ENCODE data around the gene IGSF22. TPM values are rescaled to one million over a fixed set of nuclear protein-coding genes. Genes with fewer than 3 reads are reported as not detected.

The IGSF22 gene
- total and polyA plus RNA-seq, 9 of the 15 experiments (the other 6 are each of a cell fraction or from before 2014, with no cell fraction given) = not detected

DNA sequence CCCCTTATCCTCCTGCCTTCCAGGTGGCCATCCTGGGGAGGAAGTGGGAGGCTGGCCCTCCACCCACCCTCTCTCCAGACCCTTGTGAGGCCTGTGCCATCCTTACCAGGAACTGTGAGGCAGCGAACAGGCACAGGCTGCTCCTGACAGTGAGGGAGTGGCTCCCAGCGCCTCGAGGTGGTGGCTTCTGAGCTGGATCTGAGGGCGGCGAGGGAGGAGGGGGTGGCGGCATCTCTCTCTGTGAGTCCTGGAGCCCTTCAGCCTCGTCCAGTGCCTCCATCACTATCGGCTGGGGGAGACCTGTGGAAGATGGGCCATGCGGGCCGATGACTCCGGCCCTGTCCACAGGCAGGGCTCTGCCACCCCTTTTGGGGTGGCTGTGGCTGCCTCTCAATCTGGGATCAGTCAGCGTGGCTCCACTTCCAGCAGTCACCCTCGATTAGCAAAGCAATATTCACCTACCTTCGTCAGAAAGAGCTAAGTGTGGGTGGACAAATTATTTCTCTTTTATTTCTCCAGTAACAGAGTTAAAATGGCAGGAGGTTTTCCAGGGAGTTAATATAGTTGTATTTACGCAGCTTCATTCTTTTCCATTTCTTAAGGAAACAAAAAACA, 18.0 kb upstream of the IGSF22 start:
- no peaks in the 10 kb centered on the region for H3K9me1 ChIP-seq (ENCODE audit: control insufficient read depth, insufficient read depth, low read length)
- H3K27me3 ChIP-seq (ENCODE audit: control insufficient read depth in 2 of 2, insufficient read depth in 2 of 2, low read length in 2 of 2) = peaks cover 15 to 60% of the 10 kb centered on the region in 2 experiments
- no peak for ATAC-seq
- no peak overlapping the region for H3K4me2 ChIP-seq (ENCODE audit: insufficient read depth, low read length)
- in situ Hi-C loops (cut with MboI) = loop anchor here (25.0 kb wide), 1 partner anchor 207 kb away; the partner anchor contains the start of gene TSG101
- intact Hi-C loops (cut with micrococcal nuclease) = no loop called here
- H3K9me3 ChIP-seq (replicated peaks; ENCODE audit: control insufficient read depth, insufficient read depth, low read depth, low read length) = no peaks in the 10 kb centered on the region
- H3K79me2 ChIP-seq (ENCODE audit: control insufficient read depth, insufficient read depth, low read length) = no peaks in the 10 kb centered on the region
- H3K4me3 ChIP-seq = no peak overlapping the region
- H2AFZ ChIP-seq (ENCODE audit: low read depth, low read length) = no peak overlapping the region
- TF ChIP-seq IFI16 (CRISPR knock-in tag; IDR thresholded peaks at IDR 0.05) = no peak
- H4K20me1 ChIP-seq (replicated peaks; ENCODE audit: control insufficient read depth, insufficient read depth, low read length) = 0 out of 2 replicates have a peak, but pooled peaks cover 3% of the 10 kb centered on the region
- POLR2A ChIA-PET = interaction anchor here (0.6 to 0.7 kb wide), 2 partner anchors 10 to 22 kb away, joined by 3 read pairs; no protein-coding TSS in a partner anchor
- H3K36me3 ChIP-seq (ENCODE audit: control insufficient read depth, insufficient read depth, low read length) = no peaks in the 10 kb centered on the region
- DNase-seq (ENCODE audit: extremely low read depth in 1 of 4, low spot score in 3 of 4) = no peak
- BruUV-seq (replicated peaks) = no TSS peak
- H3K27ac ChIP-seq (ENCODE audit: extremely low read depth, low read depth, low read length) = no peak overlapping the region
- no peak overlapping the region; a peak in 1 of 4 replicates for H3K9ac ChIP-seq (ENCODE audit: insufficient read depth in 1 of 2, low read depth in 2 of 2, low read length in 2 of 2)
- no peaks in the 10 kb centered on the region for H3K4me1 ChIP-seq (replicated peaks in 1 of 2; ENCODE audit: control insufficient read depth in 2 of 2, insufficient read depth in 2 of 2, low read length in 2 of 2)
- CTCF ChIA-PET (ENCODE audit: low intra/inter-chr PET ratio) = no interaction called here
- 2% methylated on average over 12 of the region's 15 CpGs for WGBS (ENCODE audit: insufficient coverage, low coverage, missing lambda C conversion rate)
- FAIRE-seq = no peak

DNA sequence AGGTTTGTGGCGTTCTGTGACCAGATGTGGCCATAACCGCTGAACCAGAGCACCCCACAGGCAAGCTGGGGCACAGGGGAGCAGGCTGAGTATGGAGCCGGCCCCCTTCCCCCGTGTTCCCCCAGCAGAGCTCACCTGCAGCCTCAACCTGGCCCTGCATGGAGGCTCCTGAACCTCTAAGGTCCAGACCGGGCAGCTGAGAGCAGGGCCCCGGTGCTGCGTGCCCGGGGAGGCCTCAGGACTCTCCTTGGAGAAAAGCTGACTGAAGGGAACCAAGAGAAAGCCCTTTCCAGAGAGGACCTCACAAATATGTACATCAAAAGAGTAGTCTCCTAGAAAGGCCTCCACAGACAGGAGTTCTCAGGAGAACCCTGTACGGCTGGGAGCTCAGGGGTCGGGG, 17.4 kb upstream of the IGSF22 start:
- in situ Hi-C loops (cut with MboI) = loop anchor here (25.0 kb wide), 1 partner anchor 206 kb away; the partner anchor contains the start of gene TSG101
- no peak overlapping the region for H3K4me2 ChIP-seq (ENCODE audit: insufficient read depth, low read length)
- no peak for FAIRE-seq
- peaks cover 13 to 58% of the 10 kb centered on the region in 2 experiments for H3K27me3 ChIP-seq (ENCODE audit: control insufficient read depth in 2 of 2, insufficient read depth in 2 of 2, low read length in 2 of 2)
- no peak for DNase-seq (ENCODE audit: extremely low read depth in 1 of 4, low spot score in 3 of 4)
- H3K79me2 ChIP-seq (ENCODE audit: control insufficient read depth, insufficient read depth, low read length) = no peaks in the 10 kb centered on the region
- H3K36me3 ChIP-seq (ENCODE audit: control insufficient read depth, insufficient read depth, low read length) = no peaks in the 10 kb centered on the region
- H3K27ac ChIP-seq (ENCODE audit: extremely low read depth, low read depth, low read length) = no peak overlapping the region
- no peaks in the 10 kb centered on the region for H3K9me1 ChIP-seq (ENCODE audit: control insufficient read depth, insufficient read depth, low read length)
- BruUV-seq (replicated peaks) = no TSS peak
- no peak for ATAC-seq
- H4K20me1 ChIP-seq (replicated peaks; ENCODE audit: control insufficient read depth, insufficient read depth, low read length) = 0 out of 2 replicates have a peak, but pooled peaks cover 3% of the 10 kb centered on the region
- no peak overlapping the region for H2AFZ ChIP-seq (ENCODE audit: low read depth, low read length)
- no peak overlapping the region for H3K4me3 ChIP-seq
- ChIA-PET POLR2A (interaction anchor here (0.5 kb wide), 1 partner anchor 484 kb away, joined by 3 read pairs; no protein-coding TSS in a partner anchor), CTCF (ENCODE audit: low intra/inter-chr PET ratio) (no interaction called here)
- intact Hi-C loops (cut with micrococcal nuclease) = no loop called here
- no peak overlapping the region for H3K9ac ChIP-seq (ENCODE audit: insufficient read depth in 1 of 2, low read depth in 2 of 2, low read length in 2 of 2)
- 2% methylated on average over 10 of the region's 10 CpGs for WGBS (ENCODE audit: insufficient coverage, low coverage, missing lambda C conversion rate)
- no peaks in the 10 kb centered on the region for H3K9me3 ChIP-seq (replicated peaks; ENCODE audit: control insufficient read depth, insufficient read depth, low read depth, low read length)
- H3K4me1 ChIP-seq (replicated peaks in 1 of 2; ENCODE audit: control insufficient read depth in 2 of 2, insufficient read depth in 2 of 2, low read length in 2 of 2) = no peaks in the 10 kb centered on the region
- TF ChIP-seq ZNF134 (CRISPR knock-in tag; conservative IDR thresholded peaks at IDR 0.05) = no peak
- no peak for TF ChIP-seq SNAPC5 (CRISPR knock-in tag; IDR thresholded peaks at IDR 0.05)
- TF ChIP-seq HLTF (IDR thresholded peaks at IDR 0.05) = no peak
- no peak for TF ChIP-seq RFX7 (CRISPR knock-in tag; IDR thresholded peaks at IDR 0.05)
- TF ChIP-seq HDGF (IDR thresholded peaks at IDR 0.05) = no peak
- TF ChIP-seq ZSCAN32 (CRISPR knock-in tag; IDR thresholded peaks at IDR 0.05) = no peak
- TF ChIP-seq MED1 (CRISPR knock-in tag; IDR thresholded peaks at IDR 0.05; ENCODE audit: borderline replicate concordance) = no peak
- TF ChIP-seq MTF1 (CRISPR knock-in tag; IDR thresholded peaks at IDR 0.05; ENCODE audit: borderline replicate concordance) = no peak
- TF ChIP-seq DLX4 (CRISPR knock-in tag; IDR thresholded peaks at IDR 0.05) = no peak
- TF ChIP-seq ARID1B (IDR thresholded peaks at IDR 0.05) = no peak
- TF ChIP-seq, protein P1, sequence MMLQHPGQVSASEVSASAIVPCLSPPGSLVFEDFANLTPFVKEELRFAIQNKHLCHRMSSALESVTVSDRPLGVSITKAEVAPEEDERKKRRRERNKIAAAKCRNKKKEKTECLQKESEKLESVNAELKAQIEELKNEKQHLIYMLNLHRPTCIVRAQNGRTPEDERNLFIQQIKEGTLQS (IDR thresholded peaks at IDR 0.05) = no peak
- TF ChIP-seq, protein P1 (CRISPR knock-in tag; conservative IDR thresholded peaks at IDR 0.05) = no peak
- TF ChIP-seq TGIF2 (CRISPR knock-in tag; IDR thresholded peaks at IDR 0.05) = no peak

All from K562 (cell line).